KMS-11 (cell line): ENCODE results near the gene MACROD2.

Source experiments
- H2AFZ ChIP-seq: fragments of 200-600 bp; sonication (generic); 2 replicates; pipeline ENCODE4 v1.6.1; 2016; ENCODE audit warnings: antibody characterized with exemption, mixed run types, low read depth
- H3K27ac ChIP-seq: fragments of 200-600 bp; sonication (generic); 2 replicates; pipeline ENCODE4 v1.6.1; 2016; ENCODE audit warnings: mild to moderate bottlenecking, mixed run types
- H3K27me3 ChIP-seq: fragments of 200-600 bp; sonication (generic); 2 replicates; pipeline ENCODE4 v1.6.1; 2017; ENCODE audit warnings: mild to moderate bottlenecking, low read depth, mixed run types, moderate library complexity; ENCODE audit not compliant: insufficient read depth
- H3K36me3 ChIP-seq: fragments of 200-600 bp; sonication (generic); 2 replicates; pipeline ENCODE4 v1.6.1; 2017; ENCODE audit warnings: mild to moderate bottlenecking, mixed run types; ENCODE audit not compliant: insufficient read depth
- H3K4me1 ChIP-seq: fragments of 200-600 bp; sonication (generic); 2 replicates; pipeline ENCODE4 v1.6.1; 2016; ENCODE audit warnings: mild to moderate bottlenecking, low read depth, mixed run types; ENCODE audit not compliant: poor library complexity, severe bottlenecking
- H3K4me2 ChIP-seq: fragments of 200-600 bp; sonication (generic); 2 replicates; pipeline ENCODE4 v1.7.0; 2016; ENCODE audit warnings: mild to moderate bottlenecking, mixed run types
- H3K4me3 ChIP-seq: fragments of 200-600 bp; sonication (generic); IDR thresholded peaks from 2 replicates; pipeline ENCODE4 v1.6.1; 2017; ENCODE audit warnings: low read depth, low read length, mixed read lengths; ENCODE audit not compliant: insufficient read depth
- H3K79me2 ChIP-seq: fragments of 200-600 bp; sonication (generic); 2 replicates; pipeline ENCODE4 v1.6.1; 2016; ENCODE audit warnings: low read depth, mixed run types; ENCODE audit not compliant: insufficient read depth
- H3K9ac ChIP-seq: fragments of 200-600 bp; sonication (generic); 2 replicates; pipeline ENCODE4 v1.6.1; 2016; ENCODE audit warnings: mild to moderate bottlenecking, mixed run types
- H4K20me1 ChIP-seq: fragments of 200-600 bp; sonication (generic); 2 replicates; pipeline ENCODE4 v1.6.1; 2016; ENCODE audit warnings: mild to moderate bottlenecking, mixed run types; ENCODE audit not compliant: insufficient read depth
- TF ChIP-seq, protein P1 (sequence below): fragments of 200-600 bp; sonication (generic); conservative IDR thresholded peaks from 2 replicates; pipeline ENCODE4 v1.6.1; 2017; ENCODE audit warnings: low read depth, mild to moderate bottlenecking, antibody characterized with exemption, low read length, moderate library complexity, mixed read lengths

MACROD2 gene

DNA sequence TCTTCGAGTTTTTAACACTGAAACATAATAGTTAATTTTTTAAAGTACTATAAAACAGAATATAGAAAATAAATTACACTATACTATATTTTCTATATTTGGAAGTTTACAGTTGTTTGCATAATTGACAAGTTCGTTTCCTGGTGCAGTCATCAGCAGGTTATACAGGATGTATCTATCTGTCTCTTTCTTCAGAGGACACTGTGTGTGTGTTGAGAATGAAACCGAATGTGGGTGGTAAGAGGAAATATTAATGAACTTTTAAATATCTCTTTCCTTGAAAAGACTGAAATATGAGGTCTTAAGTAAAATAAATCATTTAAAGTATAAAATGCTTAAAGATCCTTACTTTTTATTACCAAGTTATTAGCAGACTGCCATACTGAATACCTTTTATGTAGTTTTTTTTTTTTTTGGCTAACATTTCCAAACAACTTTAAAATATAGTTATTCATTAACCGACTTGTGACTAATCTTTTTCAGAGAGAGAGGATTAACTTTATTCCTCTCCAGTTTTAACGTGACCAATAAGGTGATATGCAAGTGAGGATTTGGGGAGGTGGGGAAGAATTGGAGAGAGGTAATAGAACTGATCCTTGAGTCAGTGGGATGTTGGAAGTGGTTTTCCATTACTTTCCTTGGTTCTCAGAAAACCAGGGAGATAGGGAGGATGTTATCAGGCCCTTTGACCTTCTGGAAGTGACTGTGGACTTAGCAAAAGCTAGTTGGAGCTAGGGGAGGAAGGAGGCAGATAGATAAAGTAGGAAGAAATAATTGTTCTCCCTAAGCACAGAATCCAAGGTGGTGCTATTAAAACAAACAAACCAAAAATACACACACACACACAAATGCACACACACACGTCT is 722.1 kb downstream of the MACROD2 start:
- Histone ChIP-seq H3K27me3 (no peaks in the 10 kb centered on the region), H3K27ac (no peak overlapping the region), H3K4me3 (no peak overlapping the region), H3K36me3 (no peaks in the 10 kb centered on the region), H3K4me2 (no peak overlapping the region), H2AFZ (no peak overlapping the region), H3K79me2 (no peaks in the 10 kb centered on the region), H3K9ac (no peak overlapping the region), H4K20me1 (no peaks in the 10 kb centered on the region), H3K4me1 (no peaks in the 10 kb centered on the region)
- TF ChIP-seq, protein P1, sequence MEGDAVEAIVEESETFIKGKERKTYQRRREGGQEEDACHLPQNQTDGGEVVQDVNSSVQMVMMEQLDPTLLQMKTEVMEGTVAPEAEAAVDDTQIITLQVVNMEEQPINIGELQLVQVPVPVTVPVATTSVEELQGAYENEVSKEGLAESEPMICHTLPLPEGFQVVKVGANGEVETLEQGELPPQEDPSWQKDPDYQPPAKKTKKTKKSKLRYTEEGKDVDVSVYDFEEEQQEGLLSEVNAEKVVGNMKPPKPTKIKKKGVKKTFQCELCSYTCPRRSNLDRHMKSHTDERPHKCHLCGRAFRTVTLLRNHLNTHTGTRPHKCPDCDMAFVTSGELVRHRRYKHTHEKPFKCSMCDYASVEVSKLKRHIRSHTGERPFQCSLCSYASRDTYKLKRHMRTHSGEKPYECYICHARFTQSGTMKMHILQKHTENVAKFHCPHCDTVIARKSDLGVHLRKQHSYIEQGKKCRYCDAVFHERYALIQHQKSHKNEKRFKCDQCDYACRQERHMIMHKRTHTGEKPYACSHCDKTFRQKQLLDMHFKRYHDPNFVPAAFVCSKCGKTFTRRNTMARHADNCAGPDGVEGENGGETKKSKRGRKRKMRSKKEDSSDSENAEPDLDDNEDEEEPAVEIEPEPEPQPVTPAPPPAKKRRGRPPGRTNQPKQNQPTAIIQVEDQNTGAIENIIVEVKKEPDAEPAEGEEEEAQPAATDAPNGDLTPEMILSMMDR = no peak

DNA sequence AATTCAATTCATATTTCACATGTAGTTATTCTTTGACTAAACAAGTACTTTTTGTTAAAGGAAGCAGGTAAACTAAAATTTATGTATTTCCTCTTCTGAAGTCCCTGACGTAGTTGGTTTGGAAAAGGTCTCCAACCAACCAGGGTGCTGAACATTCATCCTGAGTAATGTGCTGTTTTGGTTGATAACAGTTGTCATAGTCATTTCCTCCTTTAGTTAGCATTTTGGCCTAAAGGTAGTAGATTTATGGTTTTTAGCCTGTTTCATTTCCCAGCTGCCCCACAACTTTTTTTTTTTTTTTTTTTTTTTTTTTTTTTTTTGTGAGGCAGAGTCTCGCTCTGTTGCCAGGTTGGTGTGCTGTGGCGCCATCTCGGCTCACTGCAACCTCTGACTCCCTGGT is 724.9 kb downstream of the MACROD2 start:
- Histone ChIP-seq H3K9ac (no peak overlapping the region), H4K20me1 (no peaks in the 10 kb centered on the region), H3K4me1 (no peaks in the 10 kb centered on the region), H3K27me3 (no peaks in the 10 kb centered on the region), H2AFZ (no peak overlapping the region), H3K79me2 (no peaks in the 10 kb centered on the region), H3K36me3 (no peaks in the 10 kb centered on the region), H3K4me2 (no peak overlapping the region), H3K27ac (no peak overlapping the region), H3K4me3 (no peak overlapping the region)
- TF ChIP-seq, protein P1 = no peak

DNA sequence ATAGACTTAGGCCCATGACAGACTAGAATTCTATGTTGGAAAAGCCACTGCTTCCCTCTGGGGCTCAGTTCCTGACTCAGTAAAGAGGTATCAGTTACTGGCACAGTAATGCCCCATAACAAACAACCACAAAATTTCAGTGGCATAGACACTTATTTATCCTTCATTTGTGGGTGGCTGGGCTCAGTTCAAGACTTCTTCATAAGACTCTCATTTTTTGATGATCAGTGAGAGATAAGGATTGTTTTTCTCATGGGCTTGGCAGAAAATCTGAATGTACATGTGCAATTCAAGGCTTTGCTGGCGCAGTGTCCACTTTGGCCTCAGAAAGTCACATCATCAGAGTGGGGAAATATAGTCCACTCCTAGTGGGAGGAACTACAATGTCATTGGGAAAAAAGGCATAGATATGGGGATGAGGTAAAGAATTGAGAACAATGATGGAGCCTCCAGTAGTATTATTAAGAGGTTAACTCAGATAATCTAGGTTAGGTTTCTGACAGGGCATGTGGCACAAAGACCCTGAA is 726.7 kb downstream of the MACROD2 start:
- Histone ChIP-seq H3K36me3 (no peaks in the 10 kb centered on the region), H3K4me2 (no peak overlapping the region), H3K4me1 (no peaks in the 10 kb centered on the region), H3K79me2 (no peaks in the 10 kb centered on the region), H2AFZ (no peak overlapping the region), H3K27me3 (no peaks in the 10 kb centered on the region), H3K9ac (no peak overlapping the region), H3K27ac (no peak overlapping the region), H4K20me1 (no peaks in the 10 kb centered on the region), H3K4me3 (no peak overlapping the region)
- TF ChIP-seq, protein P1 = no peak

DNA sequence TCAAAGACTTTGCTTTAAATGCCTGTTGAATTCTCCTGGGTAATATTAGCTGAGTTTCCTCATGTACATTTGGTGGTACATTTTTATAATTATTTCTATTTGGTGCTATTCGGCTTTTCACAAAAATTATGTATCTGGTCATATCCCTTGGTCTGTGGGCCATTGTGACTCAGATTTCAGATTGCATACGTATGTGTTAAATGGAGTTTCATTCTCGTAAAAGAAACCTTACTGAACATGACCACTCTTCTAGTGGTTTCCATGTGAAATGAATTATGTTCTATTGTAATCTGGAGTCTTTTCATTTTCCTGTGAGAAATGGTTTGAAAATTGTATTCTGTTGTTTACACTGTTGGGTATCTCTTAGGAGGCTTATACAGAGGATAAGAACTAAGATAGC is 728.3 kb downstream of the MACROD2 start:
- TF ChIP-seq, protein P1 = no peak
- no peaks in the 10 kb centered on the region for H3K27me3 ChIP-seq
- no peaks in the 10 kb centered on the region for H3K36me3 ChIP-seq
- H3K79me2 ChIP-seq = no peaks in the 10 kb centered on the region
- no peaks in the 10 kb centered on the region for H4K20me1 ChIP-seq
- H3K4me3 ChIP-seq = no peak overlapping the region
- no peak overlapping the region for H3K4me2 ChIP-seq
- no peaks in the 10 kb centered on the region for H3K4me1 ChIP-seq
- no peak overlapping the region for H3K27ac ChIP-seq
- no peak overlapping the region for H2AFZ ChIP-seq
- no peak overlapping the region for H3K9ac ChIP-seq
